ENCODE results near the gene SLC35G3.
"Not testable (repeated sequence)": the region's sequence is repeated elsewhere in the genome, so short reads cannot be mapped to it uniquely, and the experiment has no call there.

Gene SLC35G3

GRCh38 chr17:35194001-35194400 is at the start of gene SLC35G3:
Gene SLC35G3, minus strand, starts transcription at chr17:35194393. Its CDS starts 86 bp downstream, at chr17:35194307.
- H3K36me3 Mint-ChIP-seq, H3K4me3 Mint-ChIP-seq, H3K27ac Mint-ChIP-seq, H3K4me1 Mint-ChIP-seq, H3K9me3 Mint-ChIP-seq, ATAC-seq: not testable (repeated sequence)
- H3K27me3 Mint-ChIP-seq = peaks cover 51% of the 10 kb centered on the region

- no peaks in the 10 kb centered on the region for H3K9me3 Mint-ChIP-seq
- peak; percentile 65 for ATAC-seq
- H3K27ac Mint-ChIP-seq = peak overlapping the region; percentile 87
- no peaks in the 10 kb centered on the region for H3K27me3 Mint-ChIP-seq
- peak overlapping the region; percentile 97 for H3K4me3 Mint-ChIP-seq
- H3K36me3 Mint-ChIP-seq = peaks cover 14% of the 10 kb centered on the region
- peaks cover 28% of the 10 kb centered on the region for H3K4me1 Mint-ChIP-seq
Measured at GRCh38 chr17:35243561-35244340, 49.6 kb upstream of the SLC35G3 start.

- peak within 1 kb of the TSS; percentile 97 for H3K4me3 Mint-ChIP-seq
- peaks cover 4% of the 10 kb centered on the region for H3K27me3 Mint-ChIP-seq
- H3K4me1 Mint-ChIP-seq = peaks cover 28% of the 10 kb centered on the region
- ATAC-seq = peak; percentile 93
- H3K27ac Mint-ChIP-seq = peak within 1 kb of the TSS; percentile 87
- H3K36me3 Mint-ChIP-seq = peaks cover 7% of the 10 kb centered on the region
- no peaks in the 10 kb centered on the region for H3K9me3 Mint-ChIP-seq
Measured at GRCh38 chr17:35242805-35243560, 48.8 kb upstream of the SLC35G3 start, which contains the start of gene SLFN5. Gene SLFN5, plus strand, starts transcription at chr17:35243072. Its CDS starts 15,619 bp downstream, at chr17:35258691.

GRCh38 chr17:35242158-35242804 is 48.1 kb upstream of the SLC35G3 start:
- Mint-ChIP-seq H3K4me1 (peaks cover 35% of the 10 kb centered on the region), H3K36me3 (peaks cover under 1% of the 10 kb centered on the region), H3K27ac (peak overlapping the region; percentile 87), H3K27me3 (peaks cover 11% of the 10 kb centered on the region), H3K9me3 (no peaks in the 10 kb centered on the region), H3K4me3 (peak overlapping the region; percentile 97)
- ATAC-seq = peak; percentile 71

- peaks cover 14% of the 10 kb centered on the region for H3K27me3 Mint-ChIP-seq
- ATAC-seq = no peak
- H3K9me3 Mint-ChIP-seq = no peaks in the 10 kb centered on the region
- peaks cover 38% of the 10 kb centered on the region for H3K4me1 Mint-ChIP-seq
- no peaks in the 10 kb centered on the region for H3K36me3 Mint-ChIP-seq
- peak overlapping the region; percentile 97 for H3K4me3 Mint-ChIP-seq
- peak overlapping the region; percentile 87 for H3K27ac Mint-ChIP-seq
Measured at GRCh38 chr17:35241520-35241919, 47.3 kb upstream of the SLC35G3 start.

- H3K4me1 Mint-ChIP-seq = peaks cover 38% of the 10 kb centered on the region
- no peak for ATAC-seq
- no peak overlapping the region for H3K27ac Mint-ChIP-seq
- H3K27me3 Mint-ChIP-seq = peaks cover 14% of the 10 kb centered on the region
- H3K36me3 Mint-ChIP-seq = no peaks in the 10 kb centered on the region
- no peak overlapping the region for H3K4me3 Mint-ChIP-seq
- H3K9me3 Mint-ChIP-seq = no peaks in the 10 kb centered on the region
Measured at GRCh38 chr17:35240861-35241260, 46.7 kb upstream of the SLC35G3 start.

- ATAC-seq = no peak
- H3K27me3 Mint-ChIP-seq = peaks cover 20% of the 10 kb centered on the region
- no peaks in the 10 kb centered on the region for H3K36me3 Mint-ChIP-seq
- H3K9me3 Mint-ChIP-seq = no peaks in the 10 kb centered on the region
- no peak overlapping the region for H3K4me3 Mint-ChIP-seq
- no peak overlapping the region for H3K27ac Mint-ChIP-seq
- H3K4me1 Mint-ChIP-seq = peaks cover 33% of the 10 kb centered on the region
Measured at GRCh38 chr17:35239823-35240222, 45.6 kb upstream of the SLC35G3 start.

GRCh38 chr17:35238821-35239220 is 44.6 kb upstream of the SLC35G3 start:
- Mint-ChIP-seq H3K4me1 (peaks cover 23% of the 10 kb centered on the region), H3K27ac (no peak overlapping the region), H3K4me3 (no peak overlapping the region), H3K9me3 (no peaks in the 10 kb centered on the region), H3K36me3 (no peaks in the 10 kb centered on the region), H3K27me3 (peaks cover 26% of the 10 kb centered on the region)
- ATAC-seq = no peak

GRCh38 chr17:35236821-35237220 is 42.6 kb upstream of the SLC35G3 start:
- ATAC-seq = no peak
- Mint-ChIP-seq H3K27ac (no peak overlapping the region), H3K4me1 (peaks cover 15% of the 10 kb centered on the region), H3K27me3 (peaks cover 44% of the 10 kb centered on the region), H3K36me3 (no peaks in the 10 kb centered on the region), H3K4me3 (no peak overlapping the region), H3K9me3 (no peaks in the 10 kb centered on the region)

GRCh38 chr17:35235917-35236316 is 41.7 kb upstream of the SLC35G3 start:
- Mint-ChIP-seq H3K4me3 (no peak overlapping the region), H3K4me1 (peaks cover 10% of the 10 kb centered on the region), H3K27ac (no peak overlapping the region), H3K36me3 (no peaks in the 10 kb centered on the region), H3K27me3 (peaks cover 49% of the 10 kb centered on the region), H3K9me3 (no peaks in the 10 kb centered on the region)
- no peak for ATAC-seq

GRCh38 chr17:35235289-35235688 is 41.1 kb upstream of the SLC35G3 start:
- Mint-ChIP-seq H3K27ac (no peak overlapping the region), H3K9me3 (no peaks in the 10 kb centered on the region), H3K27me3 (peaks cover 49% of the 10 kb centered on the region), H3K4me1 (peaks cover 10% of the 10 kb centered on the region), H3K4me3 (no peak overlapping the region), H3K36me3 (no peaks in the 10 kb centered on the region)
- ATAC-seq = no peak

- not testable (repeated sequence) for ATAC-seq, H3K27ac Mint-ChIP-seq
Measured at GRCh38 chr17:35234315-35234714, 40.1 kb upstream of the SLC35G3 start.

GRCh38 chr17:35229638-35230037 is 35.4 kb upstream of the SLC35G3 start:
- Mint-ChIP-seq H3K36me3 (no peaks in the 10 kb centered on the region), H3K4me1 (no peaks in the 10 kb centered on the region), H3K9me3 (no peaks in the 10 kb centered on the region), H3K27ac (no peak overlapping the region), H3K4me3 (no peak overlapping the region), H3K27me3 (peaks cover 52% of the 10 kb centered on the region)
- no peak for ATAC-seq

More at GRCh38 chr17:35234315-35234714, 40.1 kb upstream of the SLC35G3 start:
- not testable (repeated sequence) for H3K4me3 Mint-ChIP-seq, H3K36me3 Mint-ChIP-seq, H3K9me3 Mint-ChIP-seq
- Mint-ChIP-seq H3K27me3 (peaks cover 54% of the 10 kb centered on the region), H3K4me1 (peaks cover 10% of the 10 kb centered on the region)

- no peak overlapping the region for H3K4me3 Mint-ChIP-seq
- no peak overlapping the region for H3K27ac Mint-ChIP-seq
- H3K9me3 Mint-ChIP-seq = peaks cover 5% of the 10 kb centered on the region
- H3K4me1 Mint-ChIP-seq = no peaks in the 10 kb centered on the region
- ATAC-seq = no peak
- H3K36me3 Mint-ChIP-seq = peaks cover 5% of the 10 kb centered on the region
- peaks cover 58% of the 10 kb centered on the region for H3K27me3 Mint-ChIP-seq
Measured at GRCh38 chr17:35227546-35227945, 33.4 kb upstream of the SLC35G3 start.

- Mint-ChIP-seq H3K4me1 (no peaks in the 10 kb centered on the region), H3K27me3 (peaks cover 47% of the 10 kb centered on the region), H3K4me3 (no peak overlapping the region)
Measured at GRCh38 chr17:35224436-35224835, 30.2 kb upstream of the SLC35G3 start.

More at GRCh38 chr17:35224436-35224835, 30.2 kb upstream of the SLC35G3 start:
- H3K27ac Mint-ChIP-seq = no peak overlapping the region
- peaks cover 5% of the 10 kb centered on the region for H3K36me3 Mint-ChIP-seq
- H3K9me3 Mint-ChIP-seq = peaks cover 8% of the 10 kb centered on the region
- no peak for ATAC-seq
